ENCODE results near the gene TOP2B.

- TF ChIP-seq CTCF (IDR thresholded peaks at IDR 0.05) (no peak), POLR2A (IDR thresholded peaks at IDR 0.05) (no peak)
These were observed 5.9 kb downstream of the TOP2B start for GRCh38 chr3:25658836-25659235.
